NCI-H2227 treated with DMSO at 0.1 percent for 48 hours (cell line): ENCODE results near the gene DPH6.
A peak's percentile ranks its signal among the peaks of the same experiment; 100 is the strongest.

ENCODE experiments used
- DNase-seq: peaks from one replicate; lab custom pipeline; 2025; lab: John Stamatoyannopoulos, UW

Gene DPH6

DNA sequence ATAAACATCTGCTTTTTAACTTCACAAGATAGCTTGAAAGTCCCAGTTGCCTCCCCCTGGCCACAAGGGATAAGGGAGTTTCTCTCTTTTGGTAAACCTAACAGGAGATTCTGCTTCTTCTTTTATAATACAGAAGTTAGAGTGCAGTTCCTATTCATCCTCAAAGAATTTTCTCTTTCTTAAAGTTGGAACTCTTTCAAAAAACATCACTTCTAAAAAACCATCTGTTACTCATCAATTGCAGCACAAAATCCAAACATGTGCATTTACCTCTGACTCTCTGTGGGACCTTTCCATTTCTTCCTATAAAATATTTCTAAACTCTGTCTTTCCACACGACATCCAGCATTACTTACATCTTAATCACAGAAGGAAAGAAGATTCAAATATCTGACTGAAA lies 5.1 kb downstream of the DPH6 start:
- DNase-seq = no peak

DNA sequence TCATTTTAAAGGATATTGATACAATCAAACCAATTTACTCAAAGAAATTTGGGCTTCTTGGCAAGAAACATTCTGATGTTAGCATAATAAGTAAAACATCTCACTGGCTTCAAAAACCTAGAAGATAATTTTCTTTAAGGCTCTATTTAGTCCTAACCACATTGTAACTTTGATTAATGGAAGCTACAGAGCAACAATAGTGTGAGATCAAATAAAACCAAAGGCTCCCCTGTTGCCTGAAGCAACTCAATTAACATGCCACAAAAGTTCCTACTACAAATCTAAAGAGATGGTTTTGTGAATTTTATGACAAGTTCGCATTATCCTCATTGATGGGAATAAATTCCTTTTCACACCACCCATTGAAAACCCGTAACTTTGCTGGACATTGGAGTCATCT lies 5.9 kb downstream of the DPH6 start:
- no peak for DNase-seq

DNA sequence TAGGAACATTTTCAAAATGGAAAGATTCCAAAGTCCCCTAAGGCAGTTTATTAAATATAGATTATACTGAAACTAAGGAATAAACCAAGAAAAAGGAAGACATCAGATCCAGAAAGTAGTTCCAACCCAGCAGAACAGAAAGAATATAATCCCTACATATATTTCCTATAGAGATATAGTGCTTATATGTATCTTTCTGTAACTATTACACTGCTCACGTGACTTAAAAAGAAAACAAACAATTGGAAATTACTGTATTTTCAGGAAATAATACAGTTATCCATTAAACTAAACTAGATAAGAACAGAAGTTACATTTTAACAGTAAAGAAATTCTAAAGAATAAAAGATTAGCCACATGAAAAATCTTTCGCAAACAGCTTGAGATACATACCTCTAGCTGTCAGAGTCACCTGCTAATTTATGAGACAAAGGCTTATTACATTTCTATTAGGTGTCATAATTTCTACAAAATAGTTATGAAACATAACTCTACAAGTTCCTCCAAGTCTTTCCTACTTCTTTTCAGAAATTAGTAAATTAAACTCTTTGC lies 10.5 kb downstream of the DPH6 start:
- no peak for DNase-seq

DNA sequence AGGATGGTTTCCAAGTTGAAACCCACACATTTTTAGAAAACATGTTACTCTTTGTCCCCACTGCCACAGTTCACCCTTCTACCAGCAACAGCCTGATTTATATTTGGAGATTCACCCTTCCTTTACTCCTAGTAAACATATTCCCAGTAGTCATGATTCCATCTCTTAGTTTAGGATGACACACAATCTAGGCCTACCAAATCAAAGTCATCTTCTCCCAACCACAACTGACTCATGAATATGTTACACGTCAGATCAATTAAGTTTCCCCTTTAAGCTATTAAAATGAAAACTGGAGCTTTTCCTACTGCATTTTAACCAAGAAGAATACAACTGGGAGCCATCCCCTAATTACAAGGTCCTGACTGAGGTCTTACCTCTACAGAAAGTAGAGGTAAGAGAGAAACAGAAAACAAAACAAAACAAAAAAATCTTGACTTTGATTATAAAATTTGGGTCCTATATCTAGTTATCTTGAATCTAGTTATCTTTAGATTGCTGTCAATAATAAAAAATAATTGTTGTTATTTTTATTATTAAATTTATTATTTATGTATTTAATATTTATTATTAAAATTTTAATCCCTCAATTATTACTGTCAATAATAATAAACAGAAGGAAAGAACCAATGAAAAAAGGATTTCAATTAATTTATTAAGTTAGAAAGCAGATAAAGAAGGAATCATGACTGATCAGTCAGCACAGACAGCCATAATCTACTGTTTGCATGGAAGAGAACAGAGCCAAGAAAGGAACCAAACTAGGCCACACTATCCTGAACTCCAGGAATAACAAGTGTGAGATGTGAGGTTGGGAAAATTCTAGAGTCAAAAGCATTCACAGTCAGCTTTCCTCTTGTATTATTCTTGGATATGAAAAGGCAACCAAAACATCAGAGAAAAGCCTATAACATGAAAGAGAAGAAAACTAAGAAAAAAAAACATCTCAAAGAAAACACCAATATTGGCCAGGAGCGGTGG lies 12.5 kb downstream of the DPH6 start:
- no peak for DNase-seq

DNA sequence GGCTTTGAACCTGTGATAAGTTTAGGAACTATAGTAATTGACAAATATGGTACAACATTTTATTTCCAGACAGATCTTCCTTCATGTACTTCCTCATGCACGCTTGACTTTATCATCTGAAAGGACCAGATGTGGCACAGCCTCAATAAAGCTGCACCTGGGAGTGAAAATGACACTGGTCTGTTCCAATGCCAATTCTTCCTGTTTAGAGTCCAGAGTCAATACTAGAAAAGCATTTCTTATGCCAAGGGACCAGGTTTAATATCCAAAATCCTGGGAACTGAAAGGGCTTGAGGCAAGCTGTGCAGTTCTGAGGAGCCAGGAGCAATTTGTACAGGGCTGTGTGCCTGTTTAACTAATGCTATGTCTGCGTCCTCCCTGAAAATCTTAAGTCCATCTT lies 15.3 kb downstream of the DPH6 start:
- DNase-seq = no peak

DNA sequence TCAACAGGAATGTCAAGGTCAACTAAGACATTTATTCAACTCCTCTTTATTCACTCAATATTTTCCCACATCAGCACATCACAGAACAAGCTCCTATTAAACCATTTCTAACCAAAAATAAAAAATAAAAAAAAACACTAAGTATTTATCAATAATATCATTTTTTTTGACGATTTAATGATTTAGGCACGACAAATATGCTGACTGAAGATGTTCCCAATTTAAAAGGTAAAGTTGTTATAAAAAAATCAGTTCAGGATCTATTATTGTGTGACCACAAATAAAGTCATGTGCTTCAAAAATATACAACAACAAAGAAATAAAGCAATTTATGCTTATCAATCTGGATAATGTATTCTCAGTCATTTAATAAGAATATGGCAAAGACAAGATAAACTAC lies 16.2 kb downstream of the DPH6 start:
- DNase-seq = no peak

DNA sequence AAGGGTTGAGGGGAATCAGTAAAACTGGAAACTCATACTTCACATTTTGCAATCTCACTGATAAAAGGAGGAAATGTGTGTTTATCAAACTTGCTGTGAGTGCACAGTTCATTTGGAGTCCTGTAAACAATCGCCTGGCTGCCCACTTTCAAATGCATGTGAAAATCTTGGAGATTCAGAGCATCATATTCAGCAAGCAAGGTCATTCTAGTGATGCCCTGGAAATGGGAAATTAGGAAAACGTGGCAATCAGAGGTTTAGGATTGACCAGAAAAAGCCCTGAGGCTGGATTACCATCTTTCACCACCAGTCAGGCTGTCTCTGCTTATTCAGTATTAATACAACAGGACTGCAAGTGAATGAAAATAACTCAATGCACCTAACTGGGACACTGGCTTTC lies 23.9 kb downstream of the DPH6 start:
- no peak for DNase-seq

DNA sequence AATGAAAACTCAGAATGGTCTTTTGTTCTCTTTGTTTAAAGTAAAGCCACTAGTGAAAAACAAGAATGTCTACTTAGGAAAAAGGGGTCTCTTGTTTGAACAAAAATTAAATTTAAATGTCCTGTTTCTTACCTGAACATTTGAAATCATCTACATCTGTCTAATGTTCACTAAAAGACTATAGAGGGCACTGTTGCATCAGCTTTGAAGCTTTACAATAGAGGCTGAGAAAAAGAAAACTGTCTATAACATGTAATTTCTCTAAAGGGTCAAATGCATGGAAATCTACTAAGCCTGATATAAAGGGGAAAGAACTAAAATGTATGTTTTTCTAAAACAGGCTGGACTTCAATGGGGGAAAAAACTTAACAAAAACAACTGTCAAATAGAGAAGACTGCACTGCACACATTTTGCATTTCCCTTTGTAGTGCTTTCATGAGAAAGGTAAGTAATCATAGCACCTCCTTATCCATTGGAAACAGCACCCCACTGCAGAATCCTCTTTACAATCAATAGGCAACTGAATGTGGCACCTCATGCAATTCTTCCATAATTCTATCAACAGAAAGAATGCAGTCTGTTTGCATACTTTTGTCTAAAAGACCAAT lies 26.3 kb downstream of the DPH6 start:
- DNase-seq = peak; percentile 47

DNA sequence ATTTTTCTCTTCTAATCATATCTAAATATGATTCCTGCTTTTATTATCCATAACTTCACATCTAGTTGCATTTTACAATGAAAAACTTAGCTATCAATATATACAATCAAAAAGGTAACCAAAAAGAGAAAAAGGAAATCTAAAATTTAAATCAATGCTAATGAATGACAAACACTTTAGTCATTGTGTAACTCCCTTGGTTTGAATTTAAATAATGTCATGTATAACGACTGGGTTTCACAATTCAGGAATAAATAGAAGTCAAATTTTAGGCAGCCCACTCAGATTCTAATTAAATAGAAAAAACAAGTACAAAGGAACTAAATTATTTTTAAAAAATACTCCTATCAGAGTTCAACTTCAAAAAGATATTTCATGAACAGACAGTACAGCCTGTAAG lies 26.9 kb downstream of the DPH6 start:
- no peak for DNase-seq

DNA sequence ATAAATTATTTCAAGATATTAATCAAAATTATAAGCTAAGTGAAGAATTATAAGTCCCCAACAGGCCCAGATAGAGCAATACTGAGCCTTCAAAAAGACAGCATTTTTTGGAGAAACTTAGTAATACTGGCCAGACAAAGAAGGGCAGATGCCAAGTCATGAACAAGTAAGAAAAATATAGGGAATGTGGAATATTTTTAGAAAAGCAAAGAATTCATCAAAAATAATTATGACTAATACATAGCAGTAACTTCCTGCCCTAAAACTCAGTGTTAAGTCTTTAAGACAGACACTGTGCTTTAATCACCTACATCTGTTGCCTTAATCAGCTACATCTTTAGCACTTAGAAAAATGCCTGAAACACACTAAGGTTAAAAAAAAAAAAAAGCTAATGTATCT lies 31.2 kb downstream of the DPH6 start:
- no peak for DNase-seq

DNA sequence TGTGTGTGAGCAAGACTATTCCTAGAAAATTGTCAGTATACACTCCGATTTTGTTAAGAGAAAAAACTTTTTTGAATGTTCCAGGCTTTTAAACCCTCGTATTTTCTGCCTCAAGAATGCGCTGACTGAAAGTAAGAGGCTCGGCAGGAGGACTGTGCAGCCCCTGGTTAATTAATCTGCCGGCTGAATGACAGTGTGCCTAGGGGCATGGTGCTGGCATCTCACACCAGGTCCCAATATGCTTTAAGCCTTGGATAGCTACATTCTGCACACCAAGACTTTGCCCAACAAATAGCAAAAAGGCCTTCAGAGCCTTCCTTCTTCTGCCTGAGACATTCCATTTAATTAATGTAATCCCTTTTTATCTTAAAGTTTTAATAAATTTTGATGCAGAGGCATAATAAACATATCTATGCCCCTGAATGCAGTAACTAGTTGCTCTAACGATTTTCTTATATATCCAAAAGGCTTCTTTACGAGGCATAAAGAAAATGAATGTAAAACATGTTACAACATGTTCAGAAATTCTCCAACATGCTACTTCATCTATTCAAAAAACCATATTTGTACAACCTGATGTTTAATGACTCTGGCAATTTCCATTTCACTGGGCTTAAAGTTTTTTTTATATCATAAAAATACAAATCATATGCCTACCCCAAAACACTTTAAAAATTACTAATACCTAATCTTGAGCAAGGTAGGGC lies 37.9 kb downstream of the DPH6 start:
- DNase-seq = peak; percentile 0

DNA sequence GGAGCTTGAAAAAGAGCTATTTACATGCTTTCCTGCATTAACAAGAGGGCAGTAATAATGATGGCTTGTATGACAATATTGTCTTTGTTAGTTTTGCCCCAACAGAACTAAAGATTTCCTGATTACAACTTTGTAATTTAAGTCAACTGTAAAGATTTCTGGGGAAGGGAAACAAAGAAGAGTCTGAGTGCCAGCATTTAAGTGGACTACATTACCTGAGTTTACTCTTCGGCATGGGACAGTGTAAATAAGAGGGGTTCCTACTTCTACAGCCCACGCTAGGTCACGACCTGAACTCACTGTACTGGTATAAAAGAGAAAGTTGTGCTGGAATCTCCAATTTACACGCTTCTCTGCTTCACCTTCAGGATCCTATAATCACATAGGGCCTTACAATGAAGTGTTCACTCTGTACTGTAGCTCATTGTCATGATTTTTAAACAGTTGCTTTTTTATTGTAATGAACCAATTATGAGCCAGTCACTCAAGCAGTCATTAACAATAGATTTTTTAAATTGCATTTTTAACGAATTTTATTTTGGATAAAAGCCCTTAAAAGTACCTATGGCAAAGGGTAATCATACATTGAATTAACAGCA lies 39.6 kb downstream of the DPH6 start:
- DNase-seq = no peak

DNA sequence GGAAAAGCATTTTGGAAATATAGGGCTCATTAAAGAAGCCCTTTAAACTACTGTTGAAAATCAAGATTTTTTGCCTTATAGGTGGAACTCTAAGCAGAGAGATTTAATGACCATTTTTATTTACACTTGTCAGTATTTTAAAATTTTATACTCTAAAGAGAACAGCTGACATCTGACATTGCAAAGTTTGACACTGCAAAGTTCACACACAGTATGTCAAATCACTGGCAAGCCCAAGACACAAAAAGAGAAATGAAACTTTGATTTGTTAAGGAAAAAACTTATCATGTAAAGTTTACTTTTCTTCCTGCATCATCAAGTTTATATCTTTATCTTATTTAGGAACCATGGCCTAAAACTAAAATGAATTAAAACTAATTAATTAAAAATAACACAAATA lies 40.2 kb downstream of the DPH6 start:
- DNase-seq = no peak

DNA sequence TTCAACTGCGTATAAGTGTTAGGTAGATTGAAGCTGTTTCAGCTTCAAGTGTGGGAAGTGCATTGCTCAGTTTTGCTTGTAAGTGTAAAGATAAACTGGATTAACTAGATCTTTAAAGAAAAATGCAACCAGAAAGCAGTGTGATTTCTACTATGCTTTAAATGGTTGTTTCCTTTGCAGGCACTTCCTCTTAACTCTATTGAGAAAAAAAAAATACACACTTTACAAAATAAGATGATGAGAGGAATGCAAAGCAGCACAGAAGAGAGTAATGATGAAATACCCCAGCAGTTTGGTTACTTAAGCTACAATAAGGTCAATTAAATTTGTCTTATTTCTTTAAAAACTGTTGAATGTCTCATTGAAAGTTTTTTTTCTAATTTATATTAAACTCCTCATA lies 40.8 kb downstream of the DPH6 start:
- DNase-seq = no peak

DNA sequence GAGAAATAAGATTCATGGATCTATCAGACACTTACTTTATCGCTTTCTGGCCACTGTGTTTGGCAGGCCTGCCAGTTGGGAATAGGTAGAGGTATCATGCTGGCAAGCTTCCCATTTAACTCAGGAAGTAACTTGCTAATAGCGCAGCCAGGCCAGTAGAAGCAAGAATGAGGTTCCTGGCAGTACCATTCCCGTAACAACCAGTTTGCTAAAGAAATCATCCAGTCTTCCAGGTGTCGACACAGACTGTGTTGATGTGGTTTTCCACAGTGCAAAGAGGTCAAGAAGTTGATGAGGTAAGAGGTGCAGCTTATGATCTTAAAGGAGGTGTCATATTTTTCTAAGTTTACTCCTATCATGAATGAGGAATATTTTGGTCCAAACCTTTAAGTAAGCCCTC lies 46.2 kb downstream of the DPH6 start:
- no peak for DNase-seq

DNA sequence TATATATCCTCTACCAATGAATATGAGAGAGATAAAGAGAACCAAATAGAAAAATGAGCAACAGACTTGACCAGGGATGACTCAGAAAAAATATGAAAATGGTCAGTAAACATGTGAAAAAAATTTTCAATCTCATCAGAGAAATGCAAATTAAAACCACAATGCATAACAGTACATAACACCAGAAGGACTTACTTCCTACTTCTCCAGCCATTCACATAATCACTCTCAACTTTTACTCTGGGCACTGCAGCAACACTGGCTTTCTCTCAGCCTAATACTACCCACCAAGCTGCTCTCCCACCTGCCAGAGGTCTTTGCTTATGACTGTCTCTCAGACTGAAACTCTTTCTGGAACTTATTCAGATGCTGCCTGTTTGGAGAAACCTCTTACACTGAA lies 49.4 kb downstream of the DPH6 start:
- DNase-seq = no peak

DNA sequence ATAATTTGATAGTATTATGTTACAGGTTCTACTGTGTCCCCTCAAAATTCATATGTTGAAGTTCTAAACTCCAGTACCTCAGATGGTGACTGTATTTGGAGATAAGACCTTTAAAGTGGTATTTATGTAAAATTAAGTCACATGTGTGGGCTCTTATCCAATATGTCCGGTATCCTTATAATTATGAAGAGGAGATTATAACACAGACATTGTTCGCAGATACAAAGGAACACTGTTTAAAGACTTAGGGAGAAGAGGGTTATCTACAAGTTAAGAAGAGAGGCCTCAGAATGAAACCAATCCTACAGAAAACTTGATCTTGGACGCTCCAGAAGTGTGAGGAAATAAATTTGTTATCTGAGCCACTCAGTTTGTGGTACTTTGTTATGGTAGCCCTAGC lies 50.9 kb downstream of the DPH6 start:
- DNase-seq = no peak

DNA sequence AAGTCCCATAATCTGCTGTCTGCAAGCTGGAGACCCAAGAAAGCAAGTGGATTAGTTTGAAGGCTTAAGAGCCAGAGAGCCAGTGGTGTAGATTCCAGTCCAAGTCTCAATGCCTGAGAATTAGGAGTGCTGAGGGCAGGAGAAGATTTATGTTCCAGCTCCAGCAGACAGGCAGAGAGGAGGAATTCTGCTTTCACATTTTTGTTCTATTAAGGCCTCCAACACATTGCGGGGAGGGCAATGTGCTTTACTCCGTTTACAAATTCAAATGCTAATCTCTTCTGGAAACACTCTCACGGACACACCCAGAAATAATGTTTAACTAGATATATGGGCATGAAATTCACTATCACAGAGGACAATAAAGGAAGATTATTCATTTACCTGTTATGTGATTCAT lies 54.0 kb downstream of the DPH6 start:
- DNase-seq = no peak

DNA sequence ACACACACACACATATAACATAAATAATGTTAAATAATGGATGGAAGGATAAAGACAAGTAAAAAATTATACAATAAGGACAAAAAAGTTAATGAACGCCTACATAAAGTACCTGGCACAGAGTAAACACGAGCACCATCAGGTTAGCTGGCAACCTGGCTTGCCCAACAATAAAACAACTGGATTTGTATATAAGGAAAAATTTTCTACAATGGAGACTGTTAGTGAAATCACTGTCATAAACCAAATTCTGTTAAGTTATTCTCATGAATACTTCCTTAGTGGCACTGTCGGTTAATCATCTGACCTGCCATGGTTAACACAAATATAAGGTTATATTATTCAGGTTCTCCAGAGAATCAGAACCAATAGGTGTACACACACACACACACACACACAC lies 54.8 kb downstream of the DPH6 start:
- DNase-seq = no peak

DNA sequence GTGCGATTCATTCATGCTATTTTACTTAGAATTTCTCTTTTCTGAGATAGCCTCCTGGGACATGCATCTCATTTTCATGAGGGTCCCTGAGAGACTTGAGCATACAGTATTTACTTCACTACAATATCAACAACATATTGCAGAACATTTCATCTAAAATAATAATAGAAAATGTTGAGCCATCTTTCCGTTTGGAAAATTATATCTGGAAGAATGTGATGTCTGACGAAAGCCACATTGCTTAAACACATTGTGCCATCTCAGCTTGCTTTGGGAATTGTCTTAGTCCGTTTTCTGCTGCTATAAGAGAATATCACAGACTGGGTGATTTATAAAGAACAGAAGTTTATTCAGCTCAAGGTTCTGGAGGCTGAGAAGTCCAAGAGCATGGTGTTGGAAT lies 55.5 kb downstream of the DPH6 start:
- no peak for DNase-seq

DNA sequence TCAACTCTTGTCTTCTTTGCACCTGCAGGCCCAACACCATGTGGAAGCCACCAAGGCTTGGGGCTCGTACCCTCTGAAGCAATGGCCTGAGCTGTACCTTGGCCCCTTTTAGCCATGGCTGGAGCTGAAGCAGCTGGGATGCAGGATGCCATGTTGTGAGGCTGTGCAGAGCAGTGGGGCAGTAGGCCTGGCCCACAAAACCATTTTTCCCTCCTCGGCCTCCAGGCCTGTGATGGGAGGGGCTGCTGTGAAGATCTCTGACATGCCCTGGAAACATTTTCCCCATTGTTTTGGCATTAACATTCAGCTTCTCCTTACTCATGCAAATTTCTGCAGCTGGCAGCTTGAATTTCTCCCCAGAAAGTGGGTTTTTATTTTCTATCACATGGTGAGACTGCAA lies 58.5 kb downstream of the DPH6 start:
- no peak for DNase-seq

DNA sequence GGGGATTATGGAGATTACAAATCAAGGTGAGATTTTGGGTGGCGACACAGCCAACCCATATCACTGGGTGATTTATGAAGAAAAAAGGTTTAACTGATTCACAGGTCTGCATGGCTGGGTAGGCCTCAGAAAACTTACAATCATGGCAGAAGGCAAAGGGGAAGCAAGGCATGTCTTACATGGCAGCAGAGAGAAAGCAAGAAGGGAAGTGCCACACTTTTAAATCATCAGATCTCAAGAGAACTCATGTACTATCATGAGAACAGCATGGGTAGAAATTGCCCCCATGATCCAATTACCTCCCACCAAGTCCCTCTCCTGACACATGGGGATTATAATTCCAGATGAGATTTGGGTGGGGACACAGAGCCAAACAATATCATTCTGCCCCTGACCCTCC lies 59.7 kb downstream of the DPH6 start:
- no peak for DNase-seq
